H1 (cell line): Measurements from ENCODE around the gene DYSF. TPM values are rescaled to one million over a fixed set of nuclear protein-coding genes. Genes with fewer than 3 reads are reported as not detected.

Experiments
- CTCF ChIA-PET: fragments of 300-600 bp; sonication (Branson Sonifier 250); formaldehyde crosslinking; loops from one replicate; lab custom pipeline; 2021; ENCODE audit not compliant: partially characterized antibody; lab: Charles Lee
- POLR2A ChIA-PET: fragments of 300-600 bp; sonication (Branson Sonifier 250); formaldehyde crosslinking; loops from one replicate; lab custom pipeline; 2021; ENCODE audit warnings: inconsistent platforms; ENCODE audit not compliant: partially characterized antibody; lab: Charles Lee
- DNase-seq, 2 experiments: peaks; one replicate each; pipeline versions ENCODE4 v3.0.0 to v3.0.0-alpha.2; 2010 to 2022; ENCODE audit warnings: low spot score in 2 of 2, low read depth in 1 of 2, mixed read lengths in 1 of 2
- FAIRE-seq: peaks from 2 replicates; lab custom pipeline; 2011; peaks lifted over from hg19 to GRCh38; lab: Jason Lieb, UNC
- H2AFZ ChIP-seq: 2 replicates; pipeline ENCODE4 v1.8.1; 2012; ENCODE audit warnings: low read length, inconsistent platforms
- H2AK5ac ChIP-seq: 2 replicates; pipeline ENCODE4 v1.6.1; 2013; ENCODE audit warnings: low read depth, low read length
- H2BK120ac ChIP-seq: replicated peaks from 2 replicates; pipeline ENCODE3; 2013; ENCODE audit warnings: low read depth, low read length, inconsistent platforms
- H2BK12ac ChIP-seq: 2 replicates; pipeline ENCODE4 v1.6.1; 2013; ENCODE audit warnings: low read depth, low read length
- H2BK15ac ChIP-seq: 2 replicates; pipeline ENCODE4 v1.6.1; 2013; ENCODE audit warnings: low read length
- H2BK20ac ChIP-seq: 2 replicates; pipeline ENCODE4 v1.6.1; 2013; ENCODE audit warnings: low read length
- H2BK5ac ChIP-seq: 2 replicates; pipeline ENCODE4 v1.6.1; 2013; ENCODE audit warnings: low read depth, low read length
- H3K14ac ChIP-seq: 2 replicates; pipeline ENCODE4 v1.6.1; 2013; ENCODE audit warnings: inconsistent platforms; ENCODE audit not compliant: insufficient read length
- H3K18ac ChIP-seq: 2 replicates; pipeline ENCODE4 v1.6.1; 2013; ENCODE audit warnings: low read length; ENCODE audit errors: extremely low read depth
- H3K23ac ChIP-seq: 2 replicates; pipeline ENCODE4 v1.6.1; 2013; ENCODE audit warnings: inconsistent platforms; ENCODE audit not compliant: insufficient read length
- H3K23me2 ChIP-seq: 2 replicates; pipeline ENCODE4 v1.6.1; 2013; ENCODE audit warnings: low read depth, low read length
- H3K27ac ChIP-seq: 2 replicates; pipeline ENCODE4 v1.6.1; 2011; ENCODE audit warnings: low read depth, low read length, inconsistent platforms
- H3K27me3 ChIP-seq, 4 experiments: replicated peaks in 1 of 4; 1 replicate in 1 of 4; 2 replicates in 3 of 4; pipeline versions ENCODE4 v1.6.1 to v1.8.1; 2011 to 2013; ENCODE audit warnings: low read length in 3 of 4, mild to moderate bottlenecking in 3 of 4, inconsistent platforms in 2 of 4, mixed read lengths in 2 of 4, moderate library complexity in 1 of 4; ENCODE audit not compliant: control insufficient read depth in 3 of 4, insufficient read depth in 3 of 4; ENCODE audit errors: extremely low read depth in 1 of 4
- H3K36me3 ChIP-seq, 4 experiments: 2 replicates each; pipeline versions ENCODE4 v1.6.1 to v1.8.1; 2011 to 2013; ENCODE audit warnings: mild to moderate bottlenecking in 4 of 4, low read length in 3 of 4, moderate library complexity in 2 of 4, control low read depth in 1 of 4, inconsistent platforms in 1 of 4; ENCODE audit not compliant: insufficient read depth in 4 of 4, control insufficient read depth in 2 of 4
- H3K4ac ChIP-seq: replicated peaks from 2 replicates; pipeline ENCODE3; 2013; ENCODE audit warnings: low read length, low read depth, mixed read lengths, inconsistent platforms; ENCODE audit not compliant: insufficient read length
- H3K4me1 ChIP-seq, 4 experiments: replicated peaks in 1 of 4; 1 replicate in 1 of 4; 2 replicates in 3 of 4; pipeline versions ENCODE4 v1.6.1 to v1.8.1; 2011 to 2013; ENCODE audit warnings: low read length in 3 of 4, inconsistent platforms in 2 of 4, mixed read lengths in 1 of 4; ENCODE audit not compliant: insufficient read depth in 4 of 4, control insufficient read depth in 3 of 4
- H3K4me2 ChIP-seq, 2 experiments: 2 replicates each; pipeline versions ENCODE4 v1.6.1 to v1.8.1; 2011 to 2013; ENCODE audit warnings: low read depth in 2 of 2, low read length in 2 of 2, control low read depth in 1 of 2, inconsistent platforms in 1 of 2, mild to moderate bottlenecking in 1 of 2; ENCODE audit not compliant: insufficient read depth in 1 of 2
- H3K4me3 ChIP-seq, 4 experiments: fragments of 200-600, 300-600 bp in 1 of 4; sonication (generic), shearing (Covaris generic), sonication (Bioruptor Twin) in 1 of 4; 2 replicates each; pipeline versions ENCODE4 v1.5.1 to v1.8.1; 2011 to 2016; ENCODE audit warnings: low read length in 4 of 4, low read depth in 3 of 4, control low read depth in 2 of 4, inconsistent platforms in 2 of 4, mild to moderate bottlenecking in 2 of 4, mixed read lengths in 1 of 4, moderate library complexity in 1 of 4; ENCODE audit not compliant: insufficient read depth in 2 of 4; ENCODE audit errors: extremely low read depth in 1 of 4
- H3K56ac ChIP-seq: replicated peaks from 2 replicates; pipeline ENCODE3; 2013; ENCODE audit warnings: low read depth, mild to moderate bottlenecking, mixed read lengths, low read length, inconsistent platforms; ENCODE audit not compliant: insufficient read length
- H3K79me1 ChIP-seq: 2 replicates; pipeline ENCODE4 v1.6.1; 2013; ENCODE audit warnings: low read depth, low read length, control low read depth
- H3K79me2 ChIP-seq, 2 experiments: 2 replicates each; pipeline versions ENCODE4 v1.6.1 to v1.8.1; 2012 to 2013; ENCODE audit warnings: low read length in 2 of 2, mild to moderate bottlenecking in 2 of 2, inconsistent platforms in 1 of 2; ENCODE audit not compliant: insufficient read depth in 2 of 2, control insufficient read depth in 1 of 2
- H3K9ac ChIP-seq, 4 experiments: replicated peaks in 1 of 4; 1 replicate in 1 of 4; 2 replicates in 3 of 4; pipeline versions ENCODE4 v1.6.1 to v1.8.1; 2011 to 2013; ENCODE audit warnings: low read depth in 3 of 4, low read length in 3 of 4, control low read depth in 2 of 4, mild to moderate bottlenecking in 2 of 4, moderate library complexity in 2 of 4, inconsistent platforms in 1 of 4; ENCODE audit errors: extremely low read depth in 1 of 4
- H3K9me3 ChIP-seq, 2 experiments: 2 replicates each; pipeline versions ENCODE4 v1.6.1 to v1.8.1; 2012 to 2013; ENCODE audit warnings: mild to moderate bottlenecking in 2 of 2, moderate library complexity in 2 of 2, control low read depth in 1 of 2, inconsistent platforms in 1 of 2, low read depth in 1 of 2, low read length in 1 of 2, mixed read lengths in 1 of 2; ENCODE audit not compliant: insufficient read depth in 2 of 2
- H4K20me1 ChIP-seq, 2 experiments: replicated peaks in 1 of 2; 2 replicates each; pipeline versions ENCODE3 to v1.8.1; 2011 to 2013; ENCODE audit warnings: inconsistent platforms in 2 of 2, low read length in 2 of 2, mild to moderate bottlenecking in 1 of 2; ENCODE audit not compliant: insufficient read depth in 2 of 2, control insufficient read depth in 1 of 2
- H4K5ac ChIP-seq: 2 replicates; pipeline ENCODE4 v1.6.1; 2013; ENCODE audit warnings: low read length, low read depth, mixed read lengths, inconsistent platforms; ENCODE audit not compliant: insufficient read length
- H4K8ac ChIP-seq: 2 replicates; pipeline ENCODE4 v1.8.0; 2013; ENCODE audit warnings: mild to moderate bottlenecking, moderate library complexity, low read length, inconsistent platforms; ENCODE audit not compliant: insufficient read depth; ENCODE audit errors: extremely low read depth
- H4K91ac ChIP-seq: replicated peaks from 2 replicates; pipeline ENCODE3; 2013; ENCODE audit warnings: low read length, mixed read lengths, inconsistent platforms; ENCODE audit not compliant: insufficient read length
- BCL11A ChIP-seq, 2 experiments: IDR thresholded peaks; one replicate each; pipeline ENCODE4 v1.6.1; 2011; ENCODE audit warnings: low read depth in 2 of 2, low read length in 2 of 2, mild to moderate bottlenecking in 2 of 2
- CBX5 ChIP-seq: fragments of 300-800, 300-1000 bp; sonication (generic); IDR thresholded peaks from 2 replicates; pipeline ENCODE4 v1.7.1; 2016; ENCODE audit warnings: antibody characterized with exemption, low read length, low read depth
- EZH2 ChIP-seq: fragments of 200-600 bp; sonication (generic); IDR thresholded peaks from 2 replicates; pipeline ENCODE4 v1.7.1; 2012; ENCODE audit warnings: low read depth, mild to moderate bottlenecking, moderate library complexity, low read length, inconsistent platforms; ENCODE audit not compliant: severe bottlenecking
- FOSL1 ChIP-seq: IDR thresholded peaks from 2 replicates; pipeline ENCODE4 v1.6.1; 2011; ENCODE audit warnings: mild to moderate bottlenecking, low read depth, low read length, moderate library complexity; ENCODE audit not compliant: insufficient read depth
- HDAC6 ChIP-seq: IDR thresholded peaks from one replicate; pipeline ENCODE4 v1.7.1; 2012; ENCODE audit warnings: low read depth, mild to moderate bottlenecking, inconsistent platforms, low read length, moderate library complexity
- KDM5A ChIP-seq: fragments of 200-600 bp; IDR thresholded peaks from 2 replicates; pipeline ENCODE4 v1.7.1; 2012; ENCODE audit warnings: mild to moderate bottlenecking, low read length, inconsistent platforms, mixed read lengths
- RAD21 ChIP-seq, 2 experiments: IDR thresholded peaks in 1 of 2; conservative IDR thresholded peaks in 1 of 2; 2 replicates each; pipeline ENCODE4 v1.6.1; 2011; ENCODE audit warnings: low read depth in 2 of 2, low read length in 2 of 2, improper control_type of control experiment in 1 of 2, inconsistent platforms in 1 of 2, mild to moderate bottlenecking in 1 of 2, moderate library complexity in 1 of 2
- TEAD4 ChIP-seq: IDR thresholded peaks from 2 replicates; pipeline ENCODE4 v1.6.1; 2012; ENCODE audit warnings: low read depth, low read length, inconsistent platforms, mixed read lengths
- WGBS, 2 experiments: shearing (Covaris generic) in 1 of 2; methylation state at CpG; one replicate each; pipeline versions ENCODE4 v1.1.6 to v1.1.7; 2013 to 2015; ENCODE audit warnings: low lambda C conversion rate in 2 of 2, mixed read lengths in 2 of 2, inconsistent platforms in 1 of 2, low coverage in 1 of 2, missing lambda C conversion rate in 1 of 2; ENCODE audit not compliant: insufficient replicate concordance in 2 of 2, insufficient coverage in 1 of 2, insufficient read length in 1 of 2; ENCODE audit errors: extremely low coverage in 1 of 2, missing lambda C conversion rate in 1 of 2; 5-methylcytosine and 5-hydroxymethylcytosine counted together
- polyA plus RNA-seq, 7 experiments: library from polyadenylated mRNA; depleted of rRNA in 3 of 7; stranded (reverse) in 5 of 7; unstranded in 2 of 7; fragments of >200 nt in 5 of 7; fragments of 200-250 nt in 2 of 7; gene quantifications; 1 replicate in 5 of 7; 2 replicates in 1 of 7; 4 replicates in 1 of 7; pipeline versions ENCODE4 v1.2.1 to v1.2.3, GENCODE V29; 2011 to 2013; ENCODE audit warnings: missing spikeins in 2 of 7, mixed read lengths in 2 of 7
- total RNA-seq: library from RNA; stranded (reverse); fragmentation: NEBNext Ultra II Directional; extraction: Animal tissue kit (Norgen Biotek cat#: 25700); gene quantifications from 2 replicates; pipeline ENCODE4 v1.2.1, GENCODE V29; 2021

DYSF gene
- total and polyA plus RNA-seq, 2 of the 8 experiments (the other 6 are each of a cell fraction or from before 2014, with no cell fraction given) = 5.8 to 7.1 TPM

DNA sequence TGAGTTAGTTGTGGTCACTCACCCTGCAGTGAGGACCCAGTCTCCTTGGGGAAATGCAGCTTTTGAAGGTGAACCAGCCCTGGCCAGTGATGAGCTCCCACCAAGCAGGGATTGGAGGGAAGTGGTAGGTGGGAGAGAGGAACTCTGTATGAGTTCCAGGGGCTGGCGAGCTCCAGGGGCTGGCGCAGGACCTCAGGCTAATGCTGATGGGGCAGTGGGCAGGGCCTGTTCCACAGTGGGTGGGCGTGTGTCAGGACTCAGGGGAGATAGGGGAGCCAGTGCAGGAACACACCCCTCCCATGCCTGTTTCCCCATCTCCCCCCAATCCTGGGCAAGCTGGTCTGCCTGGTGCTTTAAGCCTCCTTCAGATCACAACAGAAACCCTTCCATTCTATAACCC is 208.4 kb downstream of the DYSF start:
- no peak overlapping the region for H2BK5ac ChIP-seq

More for the DNA sequence above, 208.4 kb downstream of the DYSF start:
- 95% methylated on average over 2 of the region's 3 CpGs; no CpG with 5 or more reads in 1 of the 2 experiments for WGBS, 2 experiments
- DNase-seq = peak in 1 of 2 experiments; percentile 38
- Histone ChIP-seq H3K18ac (no peak overlapping the region), H3K9me3 (peaks cover 8 to 16% of the 10 kb centered on the region in 2 experiments; a peak in 2 of 4 replicates), H4K5ac (no peak overlapping the region), H3K56ac (no peak overlapping the region), H2AK5ac (no peak overlapping the region), H3K23me2 (peaks cover 6% of the 10 kb centered on the region; the same call in 1 of the 2 replicates), H2BK12ac (no peak overlapping the region), H2BK20ac (no peak overlapping the region), H3K4me3 (no peak overlapping the region), H2BK15ac (no peak overlapping the region), H2AFZ (no peak overlapping the region), H3K4me1 (no peaks in the 10 kb centered on the region), H3K36me3 (no peaks in the 10 kb centered on the region), H3K23ac (no peak overlapping the region), H4K8ac (no peak overlapping the region), H3K27me3 (no peaks in the 10 kb centered on the region), H3K4ac (no peak overlapping the region), H2BK120ac (no peak overlapping the region), H3K9ac (no peak overlapping the region), H3K79me1 (no peaks in the 10 kb centered on the region), H3K14ac (no peak overlapping the region), H3K27ac (no peak overlapping the region), H4K91ac (no peak overlapping the region), H4K20me1 (peaks cover 0 to 7% of the 10 kb centered on the region in 2 experiments), H3K4me2 (no peak overlapping the region), H3K79me2 (no peaks in the 10 kb centered on the region)
- no peak for TF ChIP-seq RAD21 (IDR thresholded peaks at IDR 0.05 in 1 of 2, conservative IDR thresholded peaks at IDR 0.05 in 1 of 2; ENCODE audit: low read depth in 2 of 2, low read length in 2 of 2)
- TF ChIP-seq EZH2 = no peak
- TF ChIP-seq TEAD4 = no peak
- TF ChIP-seq FOSL1 = no peak
- no peak for TF ChIP-seq CBX5
- no peak for TF ChIP-seq BCL11A (IDR thresholded peaks at IDR 0.05; ENCODE audit: low read depth in 2 of 2, low read length in 2 of 2)
- no peak for TF ChIP-seq HDAC6
- no peak for TF ChIP-seq KDM5A
- CTCF ChIA-PET = interaction anchor here (1.0 to 2.3 kb wide), 6 partner anchors 8 to 918 kb away, joined by 3 to 10 read pairs (median 4); no protein-coding TSS in a partner anchor
- no peak for FAIRE-seq
- POLR2A ChIA-PET = interaction anchor here (0.9 kb wide), 1 partner anchor 1027 kb away, joined by 3 read pairs; no protein-coding TSS in a partner anchor
